Hair follicular keratinocyte (primary cell): Measurements from ENCODE around the gene SLC17A4. TPM values are rescaled to one million over a fixed set of nuclear protein-coding genes. Genes with fewer than 3 reads are reported as not detected.

Experiments used
- total RNA-seq: library from RNA; depleted of rRNA; stranded (reverse); fragments of >200 nt; gene quantifications from 2 replicates; pipeline ENCODE4 v1.2.3, GENCODE V29; 2015

SLC17A4 gene
- not detected in 2 replicates for total RNA-seq

GRCh38 chr6:25754535-25754934 lies at the start of gene SLC17A4:
SLC17A4 (plus strand) TSS chr6:25754742; CDS start chr6:25761963, 7,221 bp downstream.

Other genes with a start within 250 kb of the SLC17A4 start
- gene SCGN, start 102.5 kb upstream of the SLC17A4 start, total RNA-seq, result not detected in 2 replicates
- not detected in 2 replicates for gene SLC17A1, start 77.3 kb downstream of the SLC17A4 start, total RNA-seq
- not detected in 2 replicates for gene SLC17A3, start 119.5 kb downstream of the SLC17A4 start, total RNA-seq
- gene SLC17A2, start 175.9 kb downstream of the SLC17A4 start, total RNA-seq, result not detected in 2 replicates
- gene TRIM38, start 208.1 kb downstream of the SLC17A4 start, total RNA-seq, result 2.5 and 3.0 TPM in 2 replicates